ENCODE measurements around the gene PTPRCAP. TPM values are rescaled to one million over a fixed set of nuclear protein-coding genes. Genes with fewer than 3 reads are reported as not detected.

The PTPRCAP gene
- total RNA-seq, 4 donors from 2014 or later: 0.29 to 5.0 (median 1.9) TPM

DNA sequence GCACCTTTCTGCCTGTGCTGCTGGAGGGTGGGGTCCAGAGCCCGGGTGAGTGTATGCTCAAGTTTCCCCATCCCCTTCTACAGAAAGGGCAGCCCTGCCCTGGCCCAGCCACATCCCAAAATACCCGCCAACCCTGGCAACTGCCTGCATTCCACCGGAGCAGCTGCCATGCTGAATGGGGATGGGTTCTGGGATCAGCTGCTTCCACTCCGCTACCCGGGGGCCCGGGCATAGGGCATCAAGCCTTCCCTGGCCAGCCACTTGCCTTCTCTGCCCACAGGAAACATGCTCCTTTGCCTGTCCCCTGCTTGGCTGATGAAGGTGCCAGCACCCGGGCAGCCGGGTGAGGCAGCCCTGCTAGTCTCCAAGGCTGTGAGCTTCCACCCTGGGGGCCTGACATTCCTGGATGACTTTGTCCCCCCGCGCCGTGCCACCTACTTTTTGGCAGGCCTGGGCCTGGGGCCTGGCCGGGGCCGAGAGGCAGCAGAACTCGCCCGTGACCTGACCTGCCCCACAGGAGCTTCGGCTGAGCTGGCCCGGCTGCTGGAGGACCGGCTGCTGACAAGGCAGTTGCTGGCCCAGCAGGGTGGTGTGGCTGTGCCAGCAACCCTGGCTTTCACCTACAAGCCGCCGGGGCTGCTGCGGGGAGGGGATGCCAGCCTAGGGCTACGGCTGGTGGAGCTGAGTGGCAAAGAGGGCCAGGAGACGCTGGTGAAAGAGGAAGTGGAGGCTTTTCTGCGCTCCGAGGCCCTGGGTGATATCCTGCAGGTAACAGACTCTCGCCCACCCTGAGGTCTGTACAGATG lies 18.8 kb downstream of the PTPRCAP start:
- H3K4me1 ChIP-seq: peaks cover 0 to 14% of the 10 kb centered on the region in 2 donors
- H3K9me3 ChIP-seq: no peaks in the 10 kb centered on the region
- no peaks in the 10 kb centered on the region for H3K27me3 ChIP-seq
- no peaks in the 10 kb centered on the region for H3K36me3 ChIP-seq
- no peak overlapping the region for H3K4me3 ChIP-seq
- DNase-seq: no peak
- TF ChIP-seq, protein P1, sequence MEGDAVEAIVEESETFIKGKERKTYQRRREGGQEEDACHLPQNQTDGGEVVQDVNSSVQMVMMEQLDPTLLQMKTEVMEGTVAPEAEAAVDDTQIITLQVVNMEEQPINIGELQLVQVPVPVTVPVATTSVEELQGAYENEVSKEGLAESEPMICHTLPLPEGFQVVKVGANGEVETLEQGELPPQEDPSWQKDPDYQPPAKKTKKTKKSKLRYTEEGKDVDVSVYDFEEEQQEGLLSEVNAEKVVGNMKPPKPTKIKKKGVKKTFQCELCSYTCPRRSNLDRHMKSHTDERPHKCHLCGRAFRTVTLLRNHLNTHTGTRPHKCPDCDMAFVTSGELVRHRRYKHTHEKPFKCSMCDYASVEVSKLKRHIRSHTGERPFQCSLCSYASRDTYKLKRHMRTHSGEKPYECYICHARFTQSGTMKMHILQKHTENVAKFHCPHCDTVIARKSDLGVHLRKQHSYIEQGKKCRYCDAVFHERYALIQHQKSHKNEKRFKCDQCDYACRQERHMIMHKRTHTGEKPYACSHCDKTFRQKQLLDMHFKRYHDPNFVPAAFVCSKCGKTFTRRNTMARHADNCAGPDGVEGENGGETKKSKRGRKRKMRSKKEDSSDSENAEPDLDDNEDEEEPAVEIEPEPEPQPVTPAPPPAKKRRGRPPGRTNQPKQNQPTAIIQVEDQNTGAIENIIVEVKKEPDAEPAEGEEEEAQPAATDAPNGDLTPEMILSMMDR (IDR thresholded peaks at IDR 0.05): no peak
- no peak for TF ChIP-seq POLR2A (IDR thresholded peaks at IDR 0.05)
- no peak overlapping the region for H3K27ac ChIP-seq
- intact Hi-C loops (cut with DNase I; ENCODE audit: low total_unique reads): no loop called here

- H3K27me3 ChIP-seq: no peaks in the 10 kb centered on the region
- TF ChIP-seq, protein P1 (IDR thresholded peaks at IDR 0.05): no peak
- TF ChIP-seq POLR2A (IDR thresholded peaks at IDR 0.05): no peak
- H3K27ac ChIP-seq: no peak overlapping the region
- H3K36me3 ChIP-seq: no peaks in the 10 kb centered on the region
- peaks cover 0 to 14% of the 10 kb centered on the region in 2 donors for H3K4me1 ChIP-seq
- H3K9me3 ChIP-seq: no peaks in the 10 kb centered on the region
- intact Hi-C loops (cut with DNase I; ENCODE audit: low total_unique reads): no loop called here
- DNase-seq: no peak
- H3K4me3 ChIP-seq: no peak overlapping the region
Observed at GRCh38 chr11:67417425-67417824, 20.1 kb downstream of the PTPRCAP start.

DNA sequence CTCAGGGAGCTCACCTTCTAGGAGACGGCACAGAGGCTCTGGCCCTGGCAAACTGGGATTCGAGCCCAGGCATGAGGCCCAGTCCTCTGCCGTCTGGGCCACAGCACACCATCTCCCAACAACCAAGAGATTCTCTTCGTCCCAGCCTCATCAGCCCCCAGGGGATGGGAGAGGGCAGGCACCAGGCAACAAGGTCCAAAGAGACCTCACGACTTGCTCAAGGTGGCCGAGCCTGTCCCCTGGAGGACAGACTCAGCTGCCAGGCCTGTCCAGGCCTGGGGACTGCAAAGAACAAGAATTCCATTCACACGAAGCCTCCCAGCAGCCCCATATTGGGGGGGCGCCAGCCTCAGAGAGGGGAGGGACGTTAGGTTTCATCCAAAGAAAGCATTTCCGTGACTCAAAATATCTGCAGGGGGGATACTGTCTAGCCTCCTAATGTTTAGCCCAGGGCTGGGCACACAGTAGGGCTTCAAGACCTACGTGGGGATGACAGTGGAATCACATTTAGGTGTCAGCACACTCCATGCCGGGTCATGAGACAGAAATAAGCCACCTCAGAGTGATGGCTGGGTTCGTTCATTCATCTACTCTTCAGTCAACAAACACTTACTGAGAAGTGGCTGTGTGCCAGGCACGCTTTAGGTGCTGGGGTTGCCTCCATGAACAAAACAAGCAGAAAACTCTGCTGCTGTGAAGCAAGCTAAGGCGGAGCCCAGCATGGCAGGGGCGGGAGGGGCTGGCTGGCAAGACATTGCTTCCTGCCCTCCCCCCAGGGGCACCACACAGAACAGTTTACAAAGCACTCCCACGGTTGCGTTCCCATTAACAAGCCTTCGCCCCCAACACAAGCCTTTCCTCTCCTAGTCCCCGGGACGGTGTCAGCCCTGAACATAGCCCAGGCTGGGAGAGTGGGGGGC lies 20.8 kb downstream of the PTPRCAP start:
- peaks cover 0 to 14% of the 10 kb centered on the region in 2 donors for H3K4me1 ChIP-seq
- DNase-seq: no peak
- H3K4me3 ChIP-seq: no peak overlapping the region

DNA sequence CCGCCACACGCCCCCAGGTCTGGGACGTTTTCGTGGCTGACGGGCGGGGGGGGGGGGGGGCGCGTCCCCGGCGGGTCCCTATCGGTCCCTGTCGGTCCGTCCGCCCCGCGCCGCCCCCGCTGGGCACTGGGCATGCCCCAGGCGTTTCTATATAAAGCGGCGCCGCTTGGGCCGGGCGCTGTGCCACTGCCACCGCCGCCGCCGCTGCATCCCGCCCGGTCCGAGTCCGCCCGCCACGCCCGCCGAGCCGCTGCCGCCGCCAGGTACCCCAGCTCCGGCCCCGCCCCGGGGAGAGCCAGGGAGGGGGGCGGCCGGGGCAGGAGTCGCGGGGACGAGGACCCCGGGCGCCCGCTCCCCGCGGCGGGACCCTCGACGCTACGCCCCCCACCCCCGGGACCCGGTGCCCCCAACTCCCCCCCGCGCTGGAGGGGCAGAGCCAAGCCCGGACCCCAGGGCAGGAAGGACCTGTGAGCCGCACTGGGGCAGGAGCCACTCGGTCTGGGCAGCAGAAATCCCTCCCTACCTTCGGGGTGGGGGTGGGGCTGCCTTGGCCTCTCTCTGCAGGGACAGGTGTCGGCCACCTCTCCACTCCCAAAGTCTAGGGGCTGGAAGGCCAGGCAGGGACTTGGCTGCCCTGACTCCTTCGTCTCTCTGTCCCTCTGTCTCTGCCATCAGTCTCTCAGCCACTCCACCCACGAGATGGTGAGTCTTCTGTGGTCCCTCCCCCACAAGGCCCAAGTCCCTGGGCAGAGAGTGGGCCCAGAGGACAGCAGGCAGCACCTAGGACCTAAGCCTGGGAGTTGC lies 21.8 kb downstream of the PTPRCAP start, which contains the start of gene CARNS1:
TSS of gene CARNS1 (plus strand) at position 178 of the 804 bp plus-strand sequence. CDS start at position 700, 522 bp downstream.
- peak within 1 kb of the TSS in 1 of 2 donors; percentile 12 for H3K4me3 ChIP-seq
- no peaks in the 10 kb centered on the region for H3K27me3 ChIP-seq
- H3K36me3 ChIP-seq: no peaks in the 10 kb centered on the region
- H3K27ac ChIP-seq: peak within 1 kb of the TSS in 1 of 2 donors; percentile 36
- DNase-seq: no peak
- H3K9me3 ChIP-seq: no peaks in the 10 kb centered on the region
- H3K4me1 ChIP-seq: peaks cover 0 to 14% of the 10 kb centered on the region in 2 donors
- TF ChIP-seq, protein P1 (IDR thresholded peaks at IDR 0.05): no peak
- no peak for TF ChIP-seq POLR2A (IDR thresholded peaks at IDR 0.05)
- intact Hi-C loops (cut with DNase I; ENCODE audit: low total_unique reads): no loop called here

More for the DNA sequence above, 20.8 kb downstream of the PTPRCAP start:
- intact Hi-C loops (cut with DNase I; ENCODE audit: low total_unique reads): no loop called here
- Histone ChIP-seq H3K36me3 (no peaks in the 10 kb centered on the region), H3K27me3 (no peaks in the 10 kb centered on the region), H3K9me3 (no peaks in the 10 kb centered on the region), H3K27ac (no peak overlapping the region)
- TF ChIP-seq, protein P1 (IDR thresholded peaks at IDR 0.05): no peak
- no peak for TF ChIP-seq POLR2A (IDR thresholded peaks at IDR 0.05)
